Brain microvascular endothelial cell (primary cell): ENCODE data around the gene ABCC10.

Source experiments
- DNase-seq: peaks from one replicate; pipeline ENCODE4 v3.0.0-alpha.2; 2020
- H3K27ac ChIP-seq: fragments of 250-450 bp; sonication (Bioruptor Pico); 2 replicates; pipeline ENCODE4 v1.5.1; 2020; ENCODE audit warnings: mild to moderate bottlenecking, moderate library complexity
- H3K27me3 ChIP-seq: fragments of 250-450 bp; sonication (Bioruptor Pico); replicated peaks from 2 replicates; pipeline ENCODE4 v1.5.1; 2020; ENCODE audit warnings: mild to moderate bottlenecking
- H3K36me3 ChIP-seq: fragments of 250-450 bp; sonication (Bioruptor Pico); replicated peaks from 2 replicates; pipeline ENCODE4 v1.5.1; 2020; ENCODE audit warnings: mild to moderate bottlenecking
- H3K4me3 ChIP-seq: 2 replicates; pipeline ENCODE4 v1.5.1; 2011; ENCODE audit warnings: low read depth, mild to moderate bottlenecking, control low read depth, low read length, moderate library complexity
- CTCF ChIP-seq: IDR thresholded peaks from 2 replicates; pipeline ENCODE4 v1.5.1; 2011; ENCODE audit warnings: low read depth, mild to moderate bottlenecking, moderate library complexity, low read length, control low read depth, inconsistent platforms; ENCODE audit errors: missing control alignments
- in situ Hi-C: cut with HindIII; loops from 2 replicates; pipeline ENCODE4 v1.10.0; 2017; ENCODE audit warnings: low sequenced_read_pairs, low pct_ligation_motif_present

ABCC10 gene

GRCh38 chr6:43469947-43470346 is 42.6 kb downstream of the ABCC10 start:
- Histone ChIP-seq H3K36me3 (no peaks in the 10 kb centered on the region), H3K27me3 (no peaks in the 10 kb centered on the region), H3K4me3 (no peak overlapping the region), H3K27ac (no peak overlapping the region)
- DNase-seq, result no peak
- in situ Hi-C loops, result no loop called here
- TF ChIP-seq CTCF, result no peak

- Histone ChIP-seq H3K4me3 (no peak overlapping the region), H3K27ac (no peak overlapping the region), H3K36me3 (no peaks in the 10 kb centered on the region), H3K27me3 (no peaks in the 10 kb centered on the region)
- in situ Hi-C loops, result no loop called here
- TF ChIP-seq CTCF, result no peak
- DNase-seq, result no peak
These were observed 44.1 kb downstream of the ABCC10 start for GRCh38 chr6:43471399-43471798.

- no peak for TF ChIP-seq CTCF
- in situ Hi-C loops, result no loop called here
- H3K4me3 ChIP-seq, result no peak overlapping the region
- no peak for DNase-seq
- no peaks in the 10 kb centered on the region for H3K27me3 ChIP-seq
- no peak overlapping the region for H3K27ac ChIP-seq
- H3K36me3 ChIP-seq, result no peaks in the 10 kb centered on the region
These were observed 45.2 kb downstream of the ABCC10 start for GRCh38 chr6:43472515-43472914.

GRCh38 chr6:43475516-43475915 is 48.2 kb downstream of the ABCC10 start:
- no peaks in the 10 kb centered on the region for H3K36me3 ChIP-seq
- H3K4me3 ChIP-seq, result no peak overlapping the region
- no peak for TF ChIP-seq CTCF
- in situ Hi-C loops, result no loop called here
- no peak overlapping the region for H3K27ac ChIP-seq
- no peaks in the 10 kb centered on the region for H3K27me3 ChIP-seq
- DNase-seq, result no peak

GRCh38 chr6:43476746-43477145 is 49.4 kb downstream of the ABCC10 start:
- no peak for DNase-seq
- no peak for TF ChIP-seq CTCF
- H3K27ac ChIP-seq, result no peak overlapping the region
- peak overlapping the region; percentile 71 for H3K4me3 ChIP-seq
- in situ Hi-C loops, result no loop called here
- H3K36me3 ChIP-seq, result no peaks in the 10 kb centered on the region
- H3K27me3 ChIP-seq, result no peaks in the 10 kb centered on the region

- peak; percentile 80 for DNase-seq
- H3K4me3 ChIP-seq, result peak within 1 kb of the TSS; percentile 71
- H3K27ac ChIP-seq, result peak within 1 kb of the TSS; percentile 83
- no peaks in the 10 kb centered on the region for H3K36me3 ChIP-seq
- in situ Hi-C loops, result no loop called here
- H3K27me3 ChIP-seq, result no peaks in the 10 kb centered on the region
- TF ChIP-seq CTCF, result no peak
These were observed 50.1 kb downstream of the ABCC10 start, which contains the start of gene TJAP1 for GRCh38 chr6:43477235-43478007. Gene TJAP1, plus strand, starts transcription at chr6:43477570. Its CDS starts 21,432 bp downstream, at chr6:43499002.
